A673 (cell line): ENCODE data around the gene AUNIP.

Experiments used
- CTCF ChIP-seq: fragments of 300-800, 200-600 bp; sonication (generic); conservative IDR thresholded peaks from 2 replicates; pipeline ENCODE4 v1.5.1; 2017; ENCODE audit warnings: low read depth, mild to moderate bottlenecking, antibody characterized with exemption, low read length, moderate library complexity, mixed read lengths
- EZH2 ChIP-seq: fragments of 200-600 bp; sonication (generic); IDR thresholded peaks from 2 replicates; pipeline ENCODE4 v1.6.1; 2017; ENCODE audit warnings: borderline replicate concordance, low read depth, mild to moderate bottlenecking, mixed read lengths, antibody characterized with exemption, low read length; ENCODE audit not compliant: poor library complexity, severe bottlenecking

DNA sequence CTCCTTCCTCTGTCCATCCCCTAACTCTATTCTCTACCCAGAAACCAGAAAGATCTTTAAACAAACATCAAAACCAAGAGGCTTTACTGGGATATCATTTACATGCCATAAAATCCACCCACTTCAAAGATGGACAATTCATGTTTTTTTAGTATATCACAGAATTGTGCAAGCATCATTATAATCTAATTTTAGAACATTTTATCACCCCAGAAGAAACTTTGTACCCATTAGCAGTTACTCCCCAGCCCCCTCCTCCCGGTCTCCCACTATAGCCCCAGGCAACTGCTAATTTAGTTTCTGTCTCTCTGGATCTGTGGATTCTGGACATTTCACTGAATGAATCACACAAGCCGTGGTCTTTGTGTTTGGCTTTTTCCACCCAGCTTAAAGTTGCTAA is 64.0 kb downstream of the AUNIP start:
- TF ChIP-seq CTCF = no peak
- TF ChIP-seq EZH2 = no peak
